Mucosa of gallbladder (tissue), 1 donor: ENCODE results near the gene PLEKHM3. TPM values are rescaled to one million over a fixed set of nuclear protein-coding genes. Genes with fewer than 3 reads are reported as not detected.

Experiments used
- DNase-seq: peaks from one replicate; pipeline ENCODE4 v3.0.0-alpha.2; 2020; ENCODE audit warnings: low spot score
- total RNA-seq: library from RNA; stranded (reverse); gene quantifications from one replicate; pipeline ENCODE4 v1.2.1, GENCODE V29; 2021
- donor health status: DM: no; HTN: no; CAD: no.

The PLEKHM3 gene
- total RNA-seq, 1 donor from 2014 or later: 10.4 TPM

GRCh38 chr2:207993151-207993763 lies 32.1 kb downstream of the PLEKHM3 start:
- DNase-seq: no peak

- DNase-seq: no peak
Measured at GRCh38 chr2:207991944-207992343, 33.4 kb downstream of the PLEKHM3 start.

- no peak for DNase-seq
Measured at GRCh38 chr2:207990784-207991183, 34.5 kb downstream of the PLEKHM3 start.

- DNase-seq: no peak
Measured at GRCh38 chr2:207988975-207989374, 36.4 kb downstream of the PLEKHM3 start.

- no peak for DNase-seq
Measured at GRCh38 chr2:207987025-207987716, 38.2 kb downstream of the PLEKHM3 start.

- DNase-seq: no peak
Measured at GRCh38 chr2:207984765-207985480, 40.4 kb downstream of the PLEKHM3 start.

- DNase-seq: no peak
Measured at GRCh38 chr2:207983641-207984042, 41.7 kb downstream of the PLEKHM3 start.

GRCh38 chr2:207978177-207978948 lies 47.0 kb downstream of the PLEKHM3 start:
- DNase-seq: no peak

GRCh38 chr2:207975921-207976320 lies 49.4 kb downstream of the PLEKHM3 start:
- no peak for DNase-seq

GRCh38 chr2:207974216-207974605 lies 51.1 kb downstream of the PLEKHM3 start:
- no peak for DNase-seq

- DNase-seq: no peak
Measured at GRCh38 chr2:207970826-207971180, 54.5 kb downstream of the PLEKHM3 start.

- DNase-seq: no peak
Measured at GRCh38 chr2:207970147-207970825, 55.0 kb downstream of the PLEKHM3 start.

- no peak for DNase-seq
Measured at GRCh38 chr2:207969249-207969648, 56.1 kb downstream of the PLEKHM3 start.

GRCh38 chr2:207967121-207967520 lies 58.2 kb downstream of the PLEKHM3 start:
- DNase-seq: no peak

- no peak for DNase-seq
Measured at GRCh38 chr2:207960911-207961310, 64.4 kb downstream of the PLEKHM3 start.

- no peak for DNase-seq
Measured at GRCh38 chr2:207960090-207960489, 65.2 kb downstream of the PLEKHM3 start.

- no peak for DNase-seq
Measured at GRCh38 chr2:207956771-207957170, 68.6 kb downstream of the PLEKHM3 start.

GRCh38 chr2:207955456-207955855 lies 69.9 kb downstream of the PLEKHM3 start:
- DNase-seq: no peak

- no peak for DNase-seq
Measured at GRCh38 chr2:207953354-207953753, 72.0 kb downstream of the PLEKHM3 start.

GRCh38 chr2:207952564-207953345 lies 72.6 kb downstream of the PLEKHM3 start:
- DNase-seq: peak; percentile 19
